ENCODE data around the gene ZNF678. TPM values are rescaled to one million over a fixed set of nuclear protein-coding genes. Genes with fewer than 3 reads are reported as not detected.
"Not testable (repeated sequence)": the region's sequence is repeated elsewhere in the genome, so short reads cannot be mapped to it uniquely, and the experiment has no call there.

The ZNF678 gene
- polyA plus RNA-seq, 10 donors = 6.3 to 11.4 (median 8.8) TPM

- DNase-seq = not testable (repeated sequence)
Observed at GRCh38 chr1:227710474-227710873, 147.1 kb downstream of the ZNF678 start.

GRCh38 chr1:227712648-227713047, 149.3 kb downstream of the ZNF678 start:
- no peak for DNase-seq

GRCh38 chr1:227718932-227719331, 155.6 kb downstream of the ZNF678 start:
- DNase-seq = no peak

- no peak for DNase-seq
Observed at GRCh38 chr1:227723474-227723873, 160.1 kb downstream of the ZNF678 start.

- DNase-seq = peak in 1 of 3 donors; percentile 33
Observed at GRCh38 chr1:227725046-227725445, 161.7 kb downstream of the ZNF678 start.

- no peak for DNase-seq
Observed at GRCh38 chr1:227726318-227726717, 163.0 kb downstream of the ZNF678 start.

Other genes with a start within 250 kb of the ZNF678 start
- 10 to 100 TPM; 27.0 to 36.1 (median 31.9) TPM for gene CDC42BPA, start 245.1 kb upstream of the ZNF678 start, polyA plus RNA-seq (ENCODE audit: insufficient read length in 10 of 10)
- gene JMJD4, start 171.7 kb downstream of the ZNF678 start, polyA plus RNA-seq (ENCODE audit: insufficient read length in 10 of 10) = 10 to 100 TPM; 11.8 to 19.9 (median 16.4) TPM
- 10 to 100 TPM; 23.9 to 32.1 (median 30.4) TPM for gene SNAP47, start 171.9 kb downstream of the ZNF678 start, polyA plus RNA-seq (ENCODE audit: insufficient read length in 10 of 10)

Measured in muscle of back (tissue), 11 donors.